ENCODE results near the gene PTPRD.

DNA sequence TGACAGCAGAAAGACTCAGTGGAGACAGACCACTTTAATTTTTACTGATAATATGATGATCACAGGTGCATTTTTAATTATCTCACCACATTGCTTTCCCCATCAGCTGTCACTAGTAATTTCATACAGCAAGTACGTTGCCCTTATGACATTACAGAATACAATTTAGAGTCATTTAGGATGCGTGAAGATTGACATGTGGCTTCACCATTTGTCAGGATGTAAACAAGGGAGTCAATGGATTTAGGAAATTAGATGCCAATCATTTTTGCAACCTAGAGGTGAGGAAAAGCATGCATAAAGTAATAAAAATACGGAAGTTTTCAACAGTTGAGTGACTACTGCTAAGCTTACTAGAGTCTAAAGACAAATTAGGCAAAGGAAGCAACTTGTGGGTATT is 1129.6 kb downstream of the PTPRD start:
- TF ChIP-seq POLR2A (IDR thresholded peaks at IDR 0.05), result no peak
- TF ChIP-seq, protein P1, sequence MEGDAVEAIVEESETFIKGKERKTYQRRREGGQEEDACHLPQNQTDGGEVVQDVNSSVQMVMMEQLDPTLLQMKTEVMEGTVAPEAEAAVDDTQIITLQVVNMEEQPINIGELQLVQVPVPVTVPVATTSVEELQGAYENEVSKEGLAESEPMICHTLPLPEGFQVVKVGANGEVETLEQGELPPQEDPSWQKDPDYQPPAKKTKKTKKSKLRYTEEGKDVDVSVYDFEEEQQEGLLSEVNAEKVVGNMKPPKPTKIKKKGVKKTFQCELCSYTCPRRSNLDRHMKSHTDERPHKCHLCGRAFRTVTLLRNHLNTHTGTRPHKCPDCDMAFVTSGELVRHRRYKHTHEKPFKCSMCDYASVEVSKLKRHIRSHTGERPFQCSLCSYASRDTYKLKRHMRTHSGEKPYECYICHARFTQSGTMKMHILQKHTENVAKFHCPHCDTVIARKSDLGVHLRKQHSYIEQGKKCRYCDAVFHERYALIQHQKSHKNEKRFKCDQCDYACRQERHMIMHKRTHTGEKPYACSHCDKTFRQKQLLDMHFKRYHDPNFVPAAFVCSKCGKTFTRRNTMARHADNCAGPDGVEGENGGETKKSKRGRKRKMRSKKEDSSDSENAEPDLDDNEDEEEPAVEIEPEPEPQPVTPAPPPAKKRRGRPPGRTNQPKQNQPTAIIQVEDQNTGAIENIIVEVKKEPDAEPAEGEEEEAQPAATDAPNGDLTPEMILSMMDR (IDR thresholded peaks at IDR 0.05 in 8 of 11, conservative IDR thresholded peaks at IDR 0.05 in 3 of 11), result no peak
